Aorta (tissue), 4 donors: Measurements from ENCODE around the gene ADRM1. TPM values are rescaled to one million over a fixed set of nuclear protein-coding genes. Genes with fewer than 3 reads are reported as not detected.

Experiments used
- microRNA-seq, 2 donors: library from miRNA; unstranded; fragments of <30 nt; microRNA quantifications; one replicate each; pipeline ENCODE4 v1.2.0, GENCODE V29; 2020
- polyA plus RNA-seq, 2 donors: library from polyadenylated mRNA; stranded (reverse); fragments of 200-250 nt; gene quantifications; one replicate each; pipeline ENCODE4 v1.2.3, GENCODE V29; 2013
- total RNA-seq, 2 donors: library from RNA; stranded (reverse); fragmentation: NEBNext Ultra II Directional; extraction: Animal tissue kit (Norgen Biotek cat#: 25700); gene quantifications; one replicate each; pipeline ENCODE4 v1.2.1, GENCODE V29; 2021
- donor health status: healthy with polysubstance abuse.
- donor health status: Bipolar disorder and iron deficiency.
- donor health status: DM: no; HTN: no; CAD: no.
- donor health status: DM: yes; HTN: yes; CAD: no.

ADRM1 gene
- total and polyA plus RNA-seq, 4 donors: 41.4 to 80.9 (median 58.9) TPM

Small RNA genes lying within 50 kb of the gene (microRNA-seq; reads per million reads assigned to microRNA genes)
- 0 to 1.2 reads per million in 2 donors for gene MIR4758

Other genes starting within 250 kb of the ADRM1 start
- 10 to 100 TPM; 13.2 to 19.5 TPM for gene TAF4, start 237.1 kb upstream of the ADRM1 start, total RNA-seq
- 1 to 10 TPM; 2.5 to 4.7 TPM for gene TAF4, start 237.1 kb upstream of the ADRM1 start, polyA plus RNA-seq
- 10 to 100 TPM; 25.0 to 29.5 TPM for gene LSM14B, start 180.5 kb upstream of the ADRM1 start, total RNA-seq
- 10 to 100 TPM; 14.5 to 14.8 TPM for gene LSM14B, start 180.5 kb upstream of the ADRM1 start, polyA plus RNA-seq
- gene PSMA7, start 159.6 kb upstream of the ADRM1 start, total RNA-seq: 100 to 1,000 TPM; 136 to 176 TPM
- gene PSMA7, start 159.6 kb upstream of the ADRM1 start, polyA plus RNA-seq: 100 to 1,000 TPM; 235 to 259 TPM
- gene SS18L1, start 159.2 kb upstream of the ADRM1 start, total RNA-seq: 10 to 100 TPM; 12.1 to 19.1 TPM
- gene SS18L1, start 159.2 kb upstream of the ADRM1 start, polyA plus RNA-seq: 10 to 100 TPM in 1 of 2 donors, 1 to 10 TPM in 1; 4.9 to 10.1 TPM
- 10 to 100 TPM; 24.6 to 33.3 TPM for gene MTG2, start 120.0 kb upstream of the ADRM1 start, total RNA-seq
- 10 to 100 TPM in 1 of 2 donors, 1 to 10 TPM in 1; 5.3 to 55.3 TPM for gene MTG2, start 120.0 kb upstream of the ADRM1 start, polyA plus RNA-seq
- not detected for gene HRH3, start 82.7 kb upstream of the ADRM1 start, total RNA-seq
- not detected for gene HRH3, start 82.7 kb upstream of the ADRM1 start, polyA plus RNA-seq
- gene OSBPL2, start 64.5 kb upstream of the ADRM1 start, total RNA-seq: 10 to 100 TPM; 58.0 to 71.3 TPM
- gene OSBPL2, start 64.5 kb upstream of the ADRM1 start, polyA plus RNA-seq: 10 to 100 TPM; 16.2 to 27.8 TPM
- 100 to 1,000 TPM; 361 to 395 TPM for gene LAMA5, start 64.3 kb downstream of the ADRM1 start, total RNA-seq
- 100 to 1,000 TPM in 1 of 2 donors, 10 to 100 TPM in 1; 52.2 to 345 TPM for gene LAMA5, start 64.3 kb downstream of the ADRM1 start, polyA plus RNA-seq
- 1,000 to 10,000 TPM in 1 of 2 donors, 100 to 1,000 TPM in 1; 965 to 1,002 TPM for gene RPS21, start 84.1 kb downstream of the ADRM1 start, total RNA-seq
- 1,000 to 10,000 TPM; 4,520 to 6,824 TPM for gene RPS21, start 84.1 kb downstream of the ADRM1 start, polyA plus RNA-seq
- gene CABLES2, start 104.3 kb downstream of the ADRM1 start, total RNA-seq: 1 to 10 TPM; 3.0 to 4.2 TPM
- 1 to 10 TPM; 1.8 to 2.1 TPM for gene CABLES2, start 104.3 kb downstream of the ADRM1 start, polyA plus RNA-seq
- not detected for gene RBBP8NL, start 124.5 kb downstream of the ADRM1 start, total RNA-seq
- 1 to 10 TPM in 1 of 2 donors, not detected in 1; 1.6 TPM for gene RBBP8NL, start 124.5 kb downstream of the ADRM1 start, polyA plus RNA-seq
- 1 to 10 TPM in 1 of 2 donors, under 1 TPM in 1; 0.16 to 1.6 TPM for gene GATA5, start 173.0 kb downstream of the ADRM1 start, total RNA-seq
- gene GATA5, start 173.0 kb downstream of the ADRM1 start, polyA plus RNA-seq: 1 to 10 TPM in 1 of 2 donors, under 1 TPM in 1; 0.28 to 3.5 TPM